ENCODE results near the gene RNF17.

RNF17 gene

GRCh38 chr13:24892829-24893228 is 128.9 kb downstream of the RNF17 start:
- Histone ChIP-seq H2AFZ (ENCODE audit: low read length) (no peak overlapping the region), H3K27me3 (replicated peaks; ENCODE audit: insufficient read depth, low read length) (no peaks in the 10 kb centered on the region), H3K27ac (ENCODE audit: low read length) (no peak overlapping the region), H3K36me3 (replicated peaks; ENCODE audit: insufficient read depth, low read length) (no peaks in the 10 kb centered on the region), H3F3A (ENCODE audit: insufficient read depth, low read length) (no peaks in the 10 kb centered on the region), H3K9me2 (replicated peaks; ENCODE audit: insufficient read depth, low read length) (no peaks in the 10 kb centered on the region), H3K9ac (ENCODE audit: low read length) (no peak overlapping the region), H4K20me1 (ENCODE audit: insufficient read depth, low read length) (no peaks in the 10 kb centered on the region), H3K4me1 (ENCODE audit: low read length) (no peaks in the 10 kb centered on the region), H3K9me3 (replicated peaks; ENCODE audit: insufficient read depth, low read length) (no peaks in the 10 kb centered on the region), H3K79me2 (ENCODE audit: low read length) (no peaks in the 10 kb centered on the region), H3K4me3 (ENCODE audit: low read length) (no peak overlapping the region), H3K4me2 (ENCODE audit: low read depth, low read length) (no peak overlapping the region)
- no peak for DNase-seq
- no peak for TF ChIP-seq EZH2 (optimal IDR thresholded peaks at IDR 0.05; ENCODE audit: low read depth, low read length)
- no peak for TF ChIP-seq CTCF (IDR thresholded peaks at IDR 0.05; ENCODE audit: low read length)
- TF ChIP-seq EZH2phosphoT487 (IDR thresholded peaks at IDR 0.05; ENCODE audit: low read length), result no peak

- Histone ChIP-seq H3F3A (ENCODE audit: insufficient read depth, low read length) (no peaks in the 10 kb centered on the region), H3K9ac (ENCODE audit: low read length) (no peak overlapping the region), H3K4me3 (ENCODE audit: low read length) (no peak overlapping the region), H3K4me1 (ENCODE audit: low read length) (no peaks in the 10 kb centered on the region), H3K36me3 (replicated peaks; ENCODE audit: insufficient read depth, low read length) (no peaks in the 10 kb centered on the region), H3K9me2 (replicated peaks; ENCODE audit: insufficient read depth, low read length) (no peaks in the 10 kb centered on the region), H4K20me1 (ENCODE audit: insufficient read depth, low read length) (no peaks in the 10 kb centered on the region), H3K79me2 (ENCODE audit: low read length) (no peaks in the 10 kb centered on the region), H3K27me3 (replicated peaks; ENCODE audit: insufficient read depth, low read length) (no peaks in the 10 kb centered on the region), H3K9me3 (replicated peaks; ENCODE audit: insufficient read depth, low read length) (no peaks in the 10 kb centered on the region), H3K4me2 (ENCODE audit: low read depth, low read length) (no peak overlapping the region), H2AFZ (ENCODE audit: low read length) (no peak overlapping the region), H3K27ac (ENCODE audit: low read length) (no peak overlapping the region)
- no peak for DNase-seq
- TF ChIP-seq EZH2 (optimal IDR thresholded peaks at IDR 0.05; ENCODE audit: low read depth, low read length), result no peak
- TF ChIP-seq EZH2phosphoT487 (IDR thresholded peaks at IDR 0.05; ENCODE audit: low read length), result no peak
- TF ChIP-seq CTCF (IDR thresholded peaks at IDR 0.05; ENCODE audit: low read length), result no peak
Measured at GRCh38 chr13:24893863-24894262, 129.9 kb downstream of the RNF17 start.

GRCh38 chr13:24894277-24894971 is 130.5 kb downstream of the RNF17 start:
- Histone ChIP-seq H3K9me2 (replicated peaks; ENCODE audit: insufficient read depth, low read length) (no peaks in the 10 kb centered on the region), H3K36me3 (replicated peaks; ENCODE audit: insufficient read depth, low read length) (no peaks in the 10 kb centered on the region), H4K20me1 (ENCODE audit: insufficient read depth, low read length) (no peaks in the 10 kb centered on the region), H3F3A (ENCODE audit: insufficient read depth, low read length) (no peaks in the 10 kb centered on the region), H2AFZ (ENCODE audit: low read length) (no peak overlapping the region), H3K9ac (ENCODE audit: low read length) (no peak overlapping the region), H3K27ac (ENCODE audit: low read length) (no peak overlapping the region), H3K9me3 (replicated peaks; ENCODE audit: insufficient read depth, low read length) (no peaks in the 10 kb centered on the region), H3K4me1 (ENCODE audit: low read length) (no peaks in the 10 kb centered on the region), H3K27me3 (replicated peaks; ENCODE audit: insufficient read depth, low read length) (no peaks in the 10 kb centered on the region), H3K4me3 (ENCODE audit: low read length) (no peak overlapping the region), H3K79me2 (ENCODE audit: low read length) (no peaks in the 10 kb centered on the region), H3K4me2 (ENCODE audit: low read depth, low read length) (no peak overlapping the region)
- no peak for DNase-seq
- no peak for TF ChIP-seq EZH2 (optimal IDR thresholded peaks at IDR 0.05; ENCODE audit: low read depth, low read length)
- TF ChIP-seq EZH2phosphoT487 (IDR thresholded peaks at IDR 0.05; ENCODE audit: low read length), result no peak
- no peak for TF ChIP-seq CTCF (IDR thresholded peaks at IDR 0.05; ENCODE audit: low read length)

Data from MM.1S (cell line).